CD4-positive, alpha-beta T cell treated with Interleukin-6 for 4 hours (primary cell): Measurements from ENCODE around the gene CLEC1A.
"Not testable (repeated sequence)": the region's sequence is repeated elsewhere in the genome, so short reads cannot be mapped to it uniquely, and the experiment has no call there.

Experiments used
- DNase-seq: peaks from one replicate; pipeline ENCODE4 v3.0.0-alpha.2; 2020; ENCODE audit warnings: mixed read lengths

CLEC1A gene

GRCh38 chr12:10042167-10042566 is 56.6 kb downstream of the CLEC1A start:
- DNase-seq, result no peak

GRCh38 chr12:10033783-10034545 is 64.8 kb downstream of the CLEC1A start:
- no peak for DNase-seq

GRCh38 chr12:10031771-10032175 is 67.0 kb downstream of the CLEC1A start:
- no peak for DNase-seq

GRCh38 chr12:10031321-10031720 is 67.5 kb downstream of the CLEC1A start:
- DNase-seq, result no peak

GRCh38 chr12:10030446-10030845 is 68.3 kb downstream of the CLEC1A start, which contains the start of gene CLEC9A:
TSS of gene CLEC9A (plus strand) at chr12:10030682. CDS start at chr12:10052688, 22,006 bp downstream.
- DNase-seq, result no peak

- DNase-seq, result no peak
Observed at GRCh38 chr12:10027721-10028120, 71.1 kb downstream of the CLEC1A start.

GRCh38 chr12:10027311-10027710 is 71.5 kb downstream of the CLEC1A start:
- no peak for DNase-seq

- DNase-seq, result not testable (repeated sequence)
Observed at GRCh38 chr12:10026666-10027065, 72.1 kb downstream of the CLEC1A start.

GRCh38 chr12:10025236-10025635 is 73.5 kb downstream of the CLEC1A start:
- DNase-seq, result no peak

- no peak for DNase-seq
Observed at GRCh38 chr12:10021342-10021741, 77.4 kb downstream of the CLEC1A start.
